ENCODE results near the gene NINJ2.

The NINJ2 gene

DNA sequence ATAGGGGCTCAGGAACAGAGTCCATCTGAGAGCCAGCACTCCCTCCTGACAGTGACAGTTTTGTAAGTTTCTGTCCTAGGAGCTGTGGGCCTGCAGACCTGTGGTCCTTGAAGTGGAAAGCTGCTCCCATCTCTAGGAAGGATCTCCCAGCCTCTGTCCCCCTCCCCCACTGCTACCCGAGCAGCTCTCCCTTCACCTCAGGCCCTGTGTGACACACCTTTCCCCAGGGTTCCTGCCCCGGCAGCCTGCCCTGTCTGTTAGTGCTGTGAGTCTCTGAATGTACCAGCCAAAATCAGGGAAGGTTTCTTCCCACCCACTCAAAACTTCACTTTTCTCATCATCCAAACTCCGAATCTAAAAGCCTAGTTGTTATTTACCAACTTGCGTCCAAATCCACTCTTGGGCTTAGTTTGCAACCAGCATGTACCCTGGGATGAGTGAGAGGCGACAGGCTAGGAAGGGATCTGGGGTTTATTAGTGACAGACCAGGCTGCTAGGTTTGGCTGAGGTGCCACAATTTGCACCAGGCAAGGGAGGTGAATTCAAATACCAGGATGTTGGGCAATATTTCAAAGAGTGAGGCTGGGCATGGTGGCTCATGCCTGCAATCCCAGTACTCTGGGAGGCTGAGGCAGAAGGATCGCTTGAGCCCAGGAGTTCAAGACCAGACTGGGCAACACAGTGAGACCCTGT, 39.9 kb downstream of the NINJ2 start:
- peak; percentile 25 for DNase-seq (ENCODE audit: low read depth)
- no peak overlapping the region for H3K4me3 ChIP-seq (ENCODE audit: low read depth, low read length)
- TF ChIP-seq, protein P1, sequence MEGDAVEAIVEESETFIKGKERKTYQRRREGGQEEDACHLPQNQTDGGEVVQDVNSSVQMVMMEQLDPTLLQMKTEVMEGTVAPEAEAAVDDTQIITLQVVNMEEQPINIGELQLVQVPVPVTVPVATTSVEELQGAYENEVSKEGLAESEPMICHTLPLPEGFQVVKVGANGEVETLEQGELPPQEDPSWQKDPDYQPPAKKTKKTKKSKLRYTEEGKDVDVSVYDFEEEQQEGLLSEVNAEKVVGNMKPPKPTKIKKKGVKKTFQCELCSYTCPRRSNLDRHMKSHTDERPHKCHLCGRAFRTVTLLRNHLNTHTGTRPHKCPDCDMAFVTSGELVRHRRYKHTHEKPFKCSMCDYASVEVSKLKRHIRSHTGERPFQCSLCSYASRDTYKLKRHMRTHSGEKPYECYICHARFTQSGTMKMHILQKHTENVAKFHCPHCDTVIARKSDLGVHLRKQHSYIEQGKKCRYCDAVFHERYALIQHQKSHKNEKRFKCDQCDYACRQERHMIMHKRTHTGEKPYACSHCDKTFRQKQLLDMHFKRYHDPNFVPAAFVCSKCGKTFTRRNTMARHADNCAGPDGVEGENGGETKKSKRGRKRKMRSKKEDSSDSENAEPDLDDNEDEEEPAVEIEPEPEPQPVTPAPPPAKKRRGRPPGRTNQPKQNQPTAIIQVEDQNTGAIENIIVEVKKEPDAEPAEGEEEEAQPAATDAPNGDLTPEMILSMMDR (IDR thresholded peaks at IDR 0.05; ENCODE audit: low read depth, low read length): no peak
- TF ChIP-seq MYC (IDR thresholded peaks at IDR 0.05; ENCODE audit: low read depth, low read length) (no peak), POLR2A (IDR thresholded peaks at IDR 0.05; ENCODE audit: extremely low read depth, insufficient read length) (no peak)
- TF ChIP-seq, protein P2, sequence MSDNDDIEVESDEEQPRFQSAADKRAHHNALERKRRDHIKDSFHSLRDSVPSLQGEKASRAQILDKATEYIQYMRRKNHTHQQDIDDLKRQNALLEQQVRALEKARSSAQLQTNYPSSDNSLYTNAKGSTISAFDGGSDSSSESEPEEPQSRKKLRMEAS (IDR thresholded peaks at IDR 0.05; ENCODE audit: low read depth, low read length): no peak

DNA sequence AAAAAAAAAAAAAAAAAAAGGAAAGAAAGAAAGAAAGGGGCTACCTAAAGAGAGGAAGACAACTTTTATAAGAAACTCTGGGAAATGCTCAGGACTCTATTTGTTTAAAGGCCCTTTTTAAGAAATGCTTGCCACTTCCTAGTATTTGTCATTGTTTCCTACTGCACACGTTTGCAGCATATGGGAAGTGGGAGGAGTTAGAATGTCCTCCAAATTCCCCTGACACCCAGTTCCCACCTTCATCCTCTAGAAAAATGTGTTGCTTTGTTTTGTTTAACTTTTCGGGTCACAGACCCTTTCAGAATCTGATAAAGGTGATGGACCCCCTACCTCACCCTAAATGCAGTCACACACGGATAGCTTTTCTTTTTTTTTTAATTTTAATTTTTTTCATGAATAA, 40.8 kb downstream of the NINJ2 start:
- TF ChIP-seq, protein P2 (IDR thresholded peaks at IDR 0.05; ENCODE audit: low read depth, low read length): no peak
- no peak for TF ChIP-seq POLR2A (IDR thresholded peaks at IDR 0.05; ENCODE audit: extremely low read depth, insufficient read length)
- TF ChIP-seq MYC (IDR thresholded peaks at IDR 0.05; ENCODE audit: low read depth, low read length): no peak
- TF ChIP-seq, protein P1 (IDR thresholded peaks at IDR 0.05; ENCODE audit: low read depth, low read length): no peak
- H3K4me3 ChIP-seq (ENCODE audit: low read depth, low read length): no peak overlapping the region
- peak; percentile 50 for DNase-seq (ENCODE audit: low read depth)

DNA sequence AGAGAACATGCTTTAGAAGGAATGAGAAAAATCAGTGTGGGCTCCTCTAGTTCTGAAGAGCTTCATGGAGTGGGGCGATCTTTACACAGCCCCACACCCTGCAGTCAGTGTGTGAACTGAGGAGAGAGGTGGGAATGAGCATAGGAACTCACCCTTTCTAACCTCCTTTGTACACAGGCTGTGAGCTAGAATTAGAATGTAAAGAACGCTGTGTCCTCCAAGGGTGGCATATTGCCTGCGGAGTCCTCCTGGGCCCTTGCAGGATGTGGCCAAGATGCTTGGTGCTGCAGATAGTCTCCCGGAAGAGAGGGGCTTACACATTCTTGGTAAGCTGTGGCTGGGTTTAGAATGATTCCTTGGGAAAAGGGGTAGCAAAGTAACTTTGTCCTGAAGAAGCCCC, 43.9 kb downstream of the NINJ2 start:
- H3K4me3 ChIP-seq (ENCODE audit: low read depth, low read length): no peak overlapping the region
- no peak for DNase-seq (ENCODE audit: low read depth)
- TF ChIP-seq, protein P1 (IDR thresholded peaks at IDR 0.05; ENCODE audit: low read depth, low read length): no peak
- TF ChIP-seq MYC (IDR thresholded peaks at IDR 0.05; ENCODE audit: low read depth, low read length): no peak
- no peak for TF ChIP-seq POLR2A (IDR thresholded peaks at IDR 0.05; ENCODE audit: extremely low read depth, insufficient read length)
- TF ChIP-seq, protein P2 (IDR thresholded peaks at IDR 0.05; ENCODE audit: low read depth, low read length): no peak

DNA sequence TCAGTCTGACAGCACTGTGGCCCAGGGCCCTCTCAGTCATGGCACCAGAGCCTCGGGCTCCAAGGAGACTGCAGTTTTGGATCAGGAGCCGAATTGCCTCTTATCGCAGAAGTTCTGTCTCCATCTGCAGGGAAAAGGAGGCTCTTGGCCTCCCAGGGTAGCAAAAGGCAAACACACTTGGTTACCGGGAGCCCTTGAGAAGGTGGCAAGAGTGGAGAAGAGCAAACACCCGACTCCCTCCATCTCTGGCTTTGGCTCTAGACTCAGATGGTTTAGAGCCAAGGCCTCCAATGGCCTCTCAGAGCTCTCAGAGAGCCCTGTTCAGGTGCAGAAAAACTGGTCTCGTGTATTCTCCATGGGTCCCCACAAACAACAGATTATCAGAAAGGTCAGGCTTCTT, 44.6 kb downstream of the NINJ2 start:
- no peak for DNase-seq (ENCODE audit: low read depth)
- no peak overlapping the region for H3K4me3 ChIP-seq (ENCODE audit: low read depth, low read length)
- no peak for TF ChIP-seq MYC (IDR thresholded peaks at IDR 0.05; ENCODE audit: low read depth, low read length)
- TF ChIP-seq, protein P1 (IDR thresholded peaks at IDR 0.05; ENCODE audit: low read depth, low read length): no peak
- no peak for TF ChIP-seq POLR2A (IDR thresholded peaks at IDR 0.05; ENCODE audit: extremely low read depth, insufficient read length)
- TF ChIP-seq, protein P2 (IDR thresholded peaks at IDR 0.05; ENCODE audit: low read depth, low read length): no peak

DNA sequence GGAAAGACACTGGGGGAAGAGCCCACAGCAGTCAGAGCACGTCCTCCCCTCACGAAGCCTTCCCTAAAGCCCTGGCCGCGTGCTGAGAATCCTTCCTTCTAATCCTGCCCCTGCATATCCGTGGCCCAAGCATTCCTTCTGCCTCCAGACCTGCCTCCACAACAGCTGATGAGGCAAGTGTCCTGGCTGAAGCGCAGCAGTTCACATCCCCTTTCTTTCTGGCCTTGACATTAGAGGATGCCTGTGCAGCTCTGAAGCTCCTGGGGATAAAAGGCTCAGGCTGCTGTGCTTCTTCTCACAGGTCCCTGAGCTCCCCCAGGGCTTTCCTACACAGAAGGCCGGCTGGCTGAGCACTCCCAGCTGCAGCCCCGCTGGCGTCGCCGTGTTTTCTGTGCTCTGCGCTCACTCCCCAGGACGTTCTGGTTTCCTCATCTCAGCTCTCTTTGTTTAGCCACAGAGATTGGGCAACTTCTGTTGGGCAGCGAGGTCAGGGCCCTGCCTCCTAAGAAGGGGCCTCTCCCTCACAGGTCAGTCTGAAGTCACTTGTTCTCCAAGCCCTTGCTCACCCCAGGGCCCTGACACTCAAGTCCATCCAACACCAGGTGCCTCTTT, 45.8 kb downstream of the NINJ2 start:
- DNase-seq (ENCODE audit: low read depth): peak; percentile 97

More for the DNA sequence above, 45.8 kb downstream of the NINJ2 start:
- TF ChIP-seq, protein P2 (IDR thresholded peaks at IDR 0.05; ENCODE audit: low read depth, low read length): 0 out of 2 replicates have a peak, but pooled peaks have one; percentile 34
- TF ChIP-seq POLR2A (IDR thresholded peaks at IDR 0.05; ENCODE audit: extremely low read depth, insufficient read length) (no peak), MYC (IDR thresholded peaks at IDR 0.05; ENCODE audit: low read depth, low read length) (0 out of 2 replicates have a peak, but pooled peaks have one; percentile 56)
- TF ChIP-seq, protein P1 (IDR thresholded peaks at IDR 0.05; ENCODE audit: low read depth, low read length): no peak
- no peak overlapping the region for H3K4me3 ChIP-seq (ENCODE audit: low read depth, low read length)
